Right atrium auricular region (tissue), 2 donors: ENCODE measurements around the gene GRIFIN. TPM values are rescaled to one million over a fixed set of nuclear protein-coding genes. Genes with fewer than 3 reads are reported as not detected.

Experiments used
- DNase-seq: peaks from one replicate; pipeline ENCODE4 v3.0.0-alpha.2; 2019; ENCODE audit warnings: low spot score
- H3K27ac ChIP-seq, 2 donors: fragments of 200-600 bp; sonication (generic); 1 replicate in 1 of 2; 2 replicates in 1 of 2; pipeline ENCODE4 v1.5.1; 2016 to 2019
- H3K27me3 ChIP-seq, 2 donors: fragments of 200-600 bp; sonication (generic); one replicate each; pipeline versions ENCODE4 v1.5.1 to v1.6.0; 2017 to 2019
- H3K36me3 ChIP-seq: fragments of 200-600 bp; sonication (generic); one replicate; pipeline ENCODE4 v1.5.1; 2016
- H3K4me1 ChIP-seq, 2 donors: fragments of 200-600 bp; sonication (generic); one replicate each; pipeline versions ENCODE4 v1.5.1 to v1.6.0; 2017 to 2019
- H3K4me3 ChIP-seq, 2 donors: fragments of 200-600 bp; sonication (generic); 1 replicate in 1 of 2; 2 replicates in 1 of 2; pipeline ENCODE4 v1.5.1; 2017 to 2019; ENCODE audit warnings: mild to moderate bottlenecking in 1 of 2, moderate library complexity in 1 of 2
- H3K9me3 ChIP-seq, 2 donors: fragments of 200-600 bp; sonication (generic); one replicate each; pipeline ENCODE4 v1.5.1; 2019
- CTCF ChIP-seq, 2 donors: fragments of 200-600 bp; sonication (generic); IDR thresholded peaks; one replicate each; pipeline ENCODE4 v1.5.1; 2019; ENCODE audit warnings: antibody characterized with exemption in 2 of 2
- total RNA-seq, 2 donors: library from RNA; depleted of rRNA; stranded (reverse); fragments of >200 nt; gene quantifications; one replicate each; pipeline ENCODE4 v1.1.0, GENCODE V29; 2016

The GRIFIN gene
- total RNA-seq, 2 donors from 2014 or later, result not detected

- Histone ChIP-seq H3K27ac (no peak overlapping the region), H3K36me3 (no peaks in the 10 kb centered on the region), H3K27me3 (no peaks in the 10 kb centered on the region), H3K9me3 (no peaks in the 10 kb centered on the region), H3K4me1 (peaks cover 0 to 47% of the 10 kb centered on the region in 2 donors), H3K4me3 (no peak overlapping the region)
- no peak for TF ChIP-seq CTCF (IDR thresholded peaks at IDR 0.05)
- DNase-seq, result no peak
These were observed 31.2 kb upstream of the GRIFIN start for GRCh38 chr7:2507208-2507916.

- H3K9me3 ChIP-seq, result no peaks in the 10 kb centered on the region
- no peak for DNase-seq
- no peak for TF ChIP-seq CTCF (IDR thresholded peaks at IDR 0.05)
These were observed 29.2 kb upstream of the GRIFIN start for GRCh38 chr7:2505401-2505800.

GRCh38 chr7:2504889-2505375, 28.7 kb upstream of the GRIFIN start:
- Histone ChIP-seq H3K36me3 (no peaks in the 10 kb centered on the region), H3K27me3 (no peaks in the 10 kb centered on the region), H3K9me3 (no peaks in the 10 kb centered on the region), H3K27ac (no peak overlapping the region), H3K4me1 (peaks cover 0 to 25% of the 10 kb centered on the region in 2 donors), H3K4me3 (no peak overlapping the region)
- no peak for TF ChIP-seq CTCF (IDR thresholded peaks at IDR 0.05)
- no peak for DNase-seq

More at GRCh38 chr7:2505401-2505800, 29.2 kb upstream of the GRIFIN start:
- no peak overlapping the region for H3K27ac ChIP-seq
- no peaks in the 10 kb centered on the region for H3K27me3 ChIP-seq
- H3K4me1 ChIP-seq, result peaks cover 0 to 27% of the 10 kb centered on the region in 2 donors
- H3K4me3 ChIP-seq, result no peak overlapping the region
- no peaks in the 10 kb centered on the region for H3K36me3 ChIP-seq

- no peaks in the 10 kb centered on the region for H3K27me3 ChIP-seq
- H3K4me1 ChIP-seq, result peaks cover 0 to 19% of the 10 kb centered on the region in 2 donors
- no peaks in the 10 kb centered on the region for H3K9me3 ChIP-seq
- H3K36me3 ChIP-seq, result no peaks in the 10 kb centered on the region
- H3K4me3 ChIP-seq, result no peak overlapping the region
- TF ChIP-seq CTCF (IDR thresholded peaks at IDR 0.05), result no peak
- DNase-seq, result no peak
- no peak overlapping the region for H3K27ac ChIP-seq
These were observed 28.1 kb upstream of the GRIFIN start for GRCh38 chr7:2504128-2504888.

GRCh38 chr7:2503056-2503941, 27.1 kb upstream of the GRIFIN start:
- H3K27me3 ChIP-seq, result no peaks in the 10 kb centered on the region
- DNase-seq, result no peak
- H3K4me1 ChIP-seq, result peaks cover 0 to 9% of the 10 kb centered on the region in 2 donors
- no peak overlapping the region for H3K4me3 ChIP-seq
- no peaks in the 10 kb centered on the region for H3K36me3 ChIP-seq
- no peak for TF ChIP-seq CTCF (IDR thresholded peaks at IDR 0.05)
- H3K27ac ChIP-seq, result no peak overlapping the region
- no peaks in the 10 kb centered on the region for H3K9me3 ChIP-seq
